ENCODE measurements around the gene ARG1. TPM values are rescaled to one million over a fixed set of nuclear protein-coding genes. Genes with fewer than 3 reads are reported as not detected.

The ARG1 gene
- total RNA-seq, 6 experiments from 2014 or later: 428 to 1,179 (median 813) TPM

GRCh38 chr6:131600716-131601115 is 27.7 kb downstream of the ARG1 start:
- DNase-seq: no peak
- H3K4me1 ChIP-seq: no peaks in the 10 kb centered on the region
- no peaks in the 10 kb centered on the region for H3K27me3 ChIP-seq
- H3K4me3 ChIP-seq: no peak overlapping the region
- H3K9me3 ChIP-seq: no peaks in the 10 kb centered on the region
- H3K27ac ChIP-seq: no peak overlapping the region
- TF ChIP-seq POLR2A (IDR thresholded peaks at IDR 0.05): no peak
- TF ChIP-seq CTCF (IDR thresholded peaks at IDR 0.05): no peak
- intact Hi-C loops (cut with DNase I): no loop called here
- H3K36me3 ChIP-seq: peaks cover 0 to 89% (median 35%) of the 10 kb centered on the region in 4 donors
- no peak for ATAC-seq
- WGBS (ENCODE audit: insufficient coverage, low coverage, low lambda C conversion rate, missing lambda C conversion rate): 73% methylated on average over 4 of the region's 4 CpGs

- Histone ChIP-seq H3K27ac (no peak overlapping the region), H3K36me3 (peaks cover 0 to 92% (median 36%) of the 10 kb centered on the region in 4 donors), H3K4me3 (no peak overlapping the region), H3K4me1 (no peaks in the 10 kb centered on the region), H3K9me3 (no peaks in the 10 kb centered on the region), H3K27me3 (no peaks in the 10 kb centered on the region)
- ATAC-seq: no peak
- TF ChIP-seq POLR2A (IDR thresholded peaks at IDR 0.05) (no peak), CTCF (IDR thresholded peaks at IDR 0.05) (no peak)
- 70% methylated on average over 1 of the region's 1 CpG for WGBS (ENCODE audit: insufficient coverage, low coverage, low lambda C conversion rate, missing lambda C conversion rate)
- no peak for DNase-seq
- intact Hi-C loops (cut with DNase I): no loop called here
Measured at GRCh38 chr6:131602781-131603312, 29.8 kb downstream of the ARG1 start.

GRCh38 chr6:131613296-131613925 is 40.4 kb downstream of the ARG1 start:
- H3K36me3 ChIP-seq: peaks cover 4 to 91% (median 21%) of the 10 kb centered on the region in 4 donors

GRCh38 chr6:131615275-131615674 is 42.2 kb downstream of the ARG1 start:
- DNase-seq: no peak
- intact Hi-C loops (cut with DNase I): no loop called here
- Histone ChIP-seq H3K36me3 (peaks cover 8 to 92% (median 23%) of the 10 kb centered on the region in 4 donors), H3K4me3 (no peak overlapping the region), H3K27me3 (no peaks in the 10 kb centered on the region), H3K27ac (no peak overlapping the region), H3K4me1 (no peaks in the 10 kb centered on the region), H3K9me3 (no peaks in the 10 kb centered on the region)
- WGBS (ENCODE audit: insufficient coverage, low coverage, low lambda C conversion rate, missing lambda C conversion rate): 94% methylated on average over 4 of the region's 4 CpGs
- ATAC-seq: no peak
- TF ChIP-seq CTCF (IDR thresholded peaks at IDR 0.05) (no peak), POLR2A (IDR thresholded peaks at IDR 0.05) (no peak)

More at GRCh38 chr6:131613296-131613925, 40.4 kb downstream of the ARG1 start:
- H3K4me3 ChIP-seq: no peak overlapping the region
- no peaks in the 10 kb centered on the region for H3K27me3 ChIP-seq
- no peak for TF ChIP-seq POLR2A (IDR thresholded peaks at IDR 0.05)
- no peak for TF ChIP-seq CTCF (IDR thresholded peaks at IDR 0.05)
- 86% methylated on average over 5 of the region's 5 CpGs for WGBS (ENCODE audit: insufficient coverage, low coverage, low lambda C conversion rate, missing lambda C conversion rate)
- intact Hi-C loops (cut with DNase I): no loop called here
- H3K27ac ChIP-seq: no peak overlapping the region
- no peaks in the 10 kb centered on the region for H3K4me1 ChIP-seq
- no peaks in the 10 kb centered on the region for H3K9me3 ChIP-seq
- DNase-seq (no peak), ATAC-seq (no peak)

Measured in right lobe of liver (tissue), 6 donors.